ENCODE results near the gene PRLR. TPM values are rescaled to one million over a fixed set of nuclear protein-coding genes. Genes with fewer than 3 reads are reported as not detected.
"Not testable (repeated sequence)": the region's sequence is repeated elsewhere in the genome, so short reads cannot be mapped to it uniquely, and the experiment has no call there.

Gene PRLR
- total and polyA plus RNA-seq, 10 of the 15 experiments (the other 5 are each of a cell fraction or from before 2014, with no cell fraction given): 0.03 to 8.1 (median 0.20) TPM

DNA sequence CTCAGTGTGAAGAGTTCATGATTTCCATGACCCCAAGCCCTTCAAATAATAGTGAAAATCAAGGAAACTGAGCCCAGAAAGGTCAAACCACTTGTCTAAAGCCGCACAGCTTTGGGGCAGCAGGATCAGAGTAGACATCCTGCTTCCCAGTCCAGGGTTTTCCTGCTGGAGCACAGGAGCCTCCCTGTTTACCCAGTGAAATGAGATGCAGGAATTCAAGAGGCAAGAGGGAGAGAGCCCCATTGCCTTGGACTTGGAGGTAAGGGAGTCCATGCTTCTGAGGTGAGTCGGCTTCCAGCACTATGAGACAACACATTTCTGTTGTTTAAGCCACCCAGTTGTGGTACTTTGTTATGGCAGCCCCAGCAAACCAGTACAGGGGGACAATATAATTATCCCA, 40.5 kb downstream of the PRLR start:
- BruUV-seq (replicated peaks); H3K27ac ChIP-seq (ENCODE audit: control insufficient read depth, insufficient read depth); H4K20me1 ChIP-seq (ENCODE audit: control insufficient read depth, insufficient read depth); SMC1A ChIA-PET (ENCODE audit: uncharacterized antibody, unreplicated experiment); in situ Hi-C loops (cut with MboI); H3K79me2 ChIP-seq (ENCODE audit: control insufficient read depth, insufficient read depth, low read length); DNase-seq (ENCODE audit: low read depth, low spot score); H3K27me3 ChIP-seq (replicated peaks in 1 of 2; ENCODE audit: control insufficient read depth in 2 of 2, insufficient read depth in 2 of 2, low read length in 1 of 2); ATAC-seq; intact Hi-C loops (cut with micrococcal nuclease; ENCODE audit: unreplicated experiment); POLR2A ChIA-PET; H3K9ac ChIP-seq (ENCODE audit: control insufficient read depth, insufficient read depth, low read length); H3K4me2 ChIP-seq (ENCODE audit: control insufficient read depth, insufficient read depth); FAIRE-seq; H3K36me3 ChIP-seq (ENCODE audit: control insufficient read depth in 2 of 2, insufficient read depth in 2 of 2, low read length in 1 of 2); H3K4me3 ChIP-seq; H3K4me1 ChIP-seq (ENCODE audit: control insufficient read depth, insufficient read depth, low read length); RAD21 ChIA-PET (ENCODE audit: unreplicated experiment); H2AFZ ChIP-seq (ENCODE audit: control insufficient read depth, low read depth, low read length); H3K9me3 ChIP-seq (replicated peaks; ENCODE audit: control insufficient read depth, insufficient read depth, low read length): not testable (repeated sequence)
- CTCF ChIA-PET: interaction anchor here (2.0 to 5.7 kb wide), 2 partner anchors 14 to 246 kb away, joined by 6 to 27 read pairs; no protein-coding TSS in a partner anchor
- 25% methylated on average over 2 of the region's 2 CpGs for WGBS (ENCODE audit: insufficient coverage, insufficient replicate concordance, low lambda C conversion rate, missing lambda C conversion rate)

GRCh38 chr5:35188031-35188457, 42.2 kb downstream of the PRLR start:
- no peaks in the 10 kb centered on the region for H3K4me1 ChIP-seq (ENCODE audit: control insufficient read depth, insufficient read depth, low read length)
- RAD21 ChIA-PET (ENCODE audit: unreplicated experiment): interaction anchor here (0.9 kb wide), 1 partner anchor 26 kb away, joined by 3 read pairs; no protein-coding TSS in a partner anchor
- no peaks in the 10 kb centered on the region for H3K27me3 ChIP-seq (replicated peaks in 1 of 2; ENCODE audit: control insufficient read depth in 2 of 2, insufficient read depth in 2 of 2, low read length in 1 of 2)
- H3K4me3 ChIP-seq: no peak overlapping the region
- SMC1A ChIA-PET (ENCODE audit: uncharacterized antibody, unreplicated experiment): interaction anchor here (1.1 to 1.4 kb wide), 7 partner anchors 11 to 692 kb away, joined by 3 to 6 read pairs (median 3); no protein-coding TSS in a partner anchor
- H3K9ac ChIP-seq (ENCODE audit: control insufficient read depth, insufficient read depth, low read length): no peak overlapping the region
- intact Hi-C loops (cut with micrococcal nuclease; ENCODE audit: unreplicated experiment): no loop called here
- BruUV-seq (replicated peaks): no TSS peak
- H3K27ac ChIP-seq (ENCODE audit: control insufficient read depth, insufficient read depth): no peak overlapping the region
- ATAC-seq: no peak
- H3K36me3 ChIP-seq (ENCODE audit: control insufficient read depth in 2 of 2, insufficient read depth in 2 of 2, low read length in 1 of 2): no peaks in the 10 kb centered on the region
- CTCF ChIA-PET: interaction anchor here (1.1 to 2.0 kb wide), 6 partner anchors 10 to 247 kb away, joined by 3 to 6 read pairs (median 4); no protein-coding TSS in a partner anchor
- in situ Hi-C loops (cut with MboI): no loop called here
- TF ChIP-seq ZNF24 (IDR thresholded peaks at IDR 0.05): no peak
- no peak for TF ChIP-seq FOXK2 (IDR thresholded peaks at IDR 0.05)
- TF ChIP-seq ZNF274 (IDR thresholded peaks at IDR 0.05; ENCODE audit: insufficient read depth, insufficient read length): no peak
- TF ChIP-seq ZNF384 (IDR thresholded peaks at IDR 0.05; ENCODE audit: borderline replicate concordance, low read depth, low read length): no peak
- TF ChIP-seq BCL3 (IDR thresholded peaks at IDR 0.05; ENCODE audit: borderline replicate concordance, insufficient read depth, low read depth, low read length, poor library complexity, severe bottlenecking): no peak
- no peak for TF ChIP-seq NFYA (IDR thresholded peaks at IDR 0.05; ENCODE audit: borderline replicate concordance, low read depth, low read length)
- no peak for TF ChIP-seq GABPA (IDR thresholded peaks at IDR 0.05; ENCODE audit: low read depth)
- no peak for TF ChIP-seq RCOR1 (conservative IDR thresholded peaks at IDR 0.05; ENCODE audit: low read depth, low read length)
- no peaks in the 10 kb centered on the region for H3K79me2 ChIP-seq (ENCODE audit: control insufficient read depth, insufficient read depth, low read length)
- H3K4me2 ChIP-seq (ENCODE audit: control insufficient read depth, insufficient read depth): no peak overlapping the region
- FAIRE-seq: no peak
- no peaks in the 10 kb centered on the region for H3K9me3 ChIP-seq (replicated peaks; ENCODE audit: control insufficient read depth, insufficient read depth, low read length)
- H2AFZ ChIP-seq (ENCODE audit: control insufficient read depth, low read depth, low read length): no peak overlapping the region
- POLR2A ChIA-PET: interaction anchor here (1.3 kb wide), 1 partner anchor 15 kb away, joined by 5 read pairs; no protein-coding TSS in a partner anchor
- DNase-seq (ENCODE audit: low read depth, low spot score): no peak
- 23% methylated on average over 9 of the region's 9 CpGs for WGBS (ENCODE audit: insufficient coverage, insufficient replicate concordance, low lambda C conversion rate, missing lambda C conversion rate)
- no peaks in the 10 kb centered on the region for H4K20me1 ChIP-seq (ENCODE audit: control insufficient read depth, insufficient read depth)

DNA sequence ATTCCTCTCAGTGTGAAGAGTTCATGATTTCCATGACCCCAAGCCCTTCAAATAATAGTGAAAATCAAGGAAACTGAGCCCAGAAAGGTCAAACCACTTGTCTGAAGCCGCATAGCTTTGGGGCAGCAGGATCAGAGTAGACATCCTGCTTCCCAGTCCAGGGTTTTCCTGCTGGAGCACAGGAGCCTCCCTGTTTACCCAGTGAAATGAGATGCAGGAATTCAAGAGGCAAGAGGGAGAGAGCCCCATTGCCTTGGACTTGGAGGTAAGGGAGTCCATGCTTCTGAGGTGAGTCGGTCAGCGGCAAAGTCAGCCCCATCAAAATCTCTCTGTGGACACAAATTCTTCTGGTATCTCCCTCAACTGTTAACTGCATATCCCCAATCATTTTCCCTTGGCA, 42.7 kb downstream of the PRLR start:
- H2AFZ ChIP-seq (ENCODE audit: control insufficient read depth, low read depth, low read length); H4K20me1 ChIP-seq (ENCODE audit: control insufficient read depth, insufficient read depth); H3K79me2 ChIP-seq (ENCODE audit: control insufficient read depth, insufficient read depth, low read length); H3K4me3 ChIP-seq; H3K27ac ChIP-seq (ENCODE audit: control insufficient read depth, insufficient read depth); BruUV-seq (replicated peaks); ATAC-seq; intact Hi-C loops (cut with micrococcal nuclease; ENCODE audit: unreplicated experiment); FAIRE-seq; H3K4me1 ChIP-seq (ENCODE audit: control insufficient read depth, insufficient read depth, low read length); in situ Hi-C loops (cut with MboI); DNase-seq (ENCODE audit: low read depth, low spot score); H3K9ac ChIP-seq (ENCODE audit: control insufficient read depth, insufficient read depth, low read length); H3K27me3 ChIP-seq (replicated peaks in 1 of 2; ENCODE audit: control insufficient read depth in 2 of 2, insufficient read depth in 2 of 2, low read length in 1 of 2); H3K4me2 ChIP-seq (ENCODE audit: control insufficient read depth, insufficient read depth); H3K9me3 ChIP-seq (replicated peaks; ENCODE audit: control insufficient read depth, insufficient read depth, low read length); H3K36me3 ChIP-seq (ENCODE audit: control insufficient read depth in 2 of 2, insufficient read depth in 2 of 2, low read length in 1 of 2): not testable (repeated sequence)
- ChIA-PET RAD21 (ENCODE audit: unreplicated experiment) (interaction anchor here (0.9 kb wide), 1 partner anchor 27 kb away, joined by 3 read pairs; no protein-coding TSS in a partner anchor), POLR2A (interaction anchor here (1.3 kb wide), 1 partner anchor 16 kb away, joined by 5 read pairs; no protein-coding TSS in a partner anchor), CTCF (interaction anchor here (1.1 to 2.0 kb wide), 6 partner anchors 10 to 248 kb away, joined by 3 to 6 read pairs (median 4); no protein-coding TSS in a partner anchor), SMC1A (ENCODE audit: uncharacterized antibody, unreplicated experiment) (interaction anchor here (1.1 to 1.4 kb wide), 6 partner anchors 11 to 692 kb away, joined by 3 to 6 read pairs (median 3); no protein-coding TSS in a partner anchor)
- WGBS (ENCODE audit: insufficient coverage, insufficient replicate concordance, low lambda C conversion rate, missing lambda C conversion rate): 67% methylated on average over 3 of the region's 3 CpGs
